GM10847 (cell line): ENCODE measurements around the gene SLC23A2.

Experiments
- POLR2A ChIP-seq: IDR thresholded peaks from 2 replicates; pipeline ENCODE4 v1.6.1; 2011; ENCODE audit not compliant: insufficient read length; ENCODE audit errors: extremely low read depth

The SLC23A2 gene

DNA sequence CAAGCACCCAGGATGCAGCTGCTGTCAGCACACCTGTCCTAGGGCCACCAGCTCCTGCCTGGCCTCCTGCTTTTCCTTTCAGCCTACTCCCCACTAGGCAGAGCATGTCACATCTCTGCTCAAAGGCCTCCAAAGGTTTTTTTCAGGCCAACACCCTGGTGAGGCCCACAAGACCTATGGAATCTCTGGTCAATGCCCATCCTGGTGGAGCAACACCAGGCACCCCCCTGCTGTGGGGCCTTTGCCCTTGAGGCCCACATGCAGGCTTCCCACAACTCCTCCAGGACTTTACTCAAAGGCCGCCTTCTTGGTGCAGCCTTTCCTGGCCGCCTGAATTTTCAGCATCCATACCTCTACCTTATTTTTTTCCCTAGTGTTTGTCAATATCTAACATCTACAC, 76.9 kb downstream of the SLC23A2 start:
- no peak for TF ChIP-seq POLR2A

DNA sequence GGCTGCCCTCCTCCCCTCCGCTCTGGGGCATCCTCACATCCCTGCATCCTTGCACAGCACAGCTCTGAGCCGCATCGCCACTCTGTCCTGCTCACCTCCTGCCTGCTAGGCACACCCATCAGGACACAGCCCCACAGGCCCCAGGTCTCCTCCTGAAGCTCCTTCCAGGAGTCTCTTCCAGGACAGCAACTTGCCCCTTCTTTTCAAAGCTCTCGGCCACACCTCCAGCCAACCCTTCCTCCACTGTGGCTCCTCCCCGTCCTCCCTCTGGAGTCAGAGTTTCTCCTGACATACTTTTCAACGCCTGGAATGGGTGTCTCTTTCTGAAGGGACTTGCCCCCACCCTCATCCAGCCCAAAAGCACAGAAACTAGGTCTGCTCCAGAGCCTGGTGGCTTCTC, 77.3 kb downstream of the SLC23A2 start:
- no peak for TF ChIP-seq POLR2A

DNA sequence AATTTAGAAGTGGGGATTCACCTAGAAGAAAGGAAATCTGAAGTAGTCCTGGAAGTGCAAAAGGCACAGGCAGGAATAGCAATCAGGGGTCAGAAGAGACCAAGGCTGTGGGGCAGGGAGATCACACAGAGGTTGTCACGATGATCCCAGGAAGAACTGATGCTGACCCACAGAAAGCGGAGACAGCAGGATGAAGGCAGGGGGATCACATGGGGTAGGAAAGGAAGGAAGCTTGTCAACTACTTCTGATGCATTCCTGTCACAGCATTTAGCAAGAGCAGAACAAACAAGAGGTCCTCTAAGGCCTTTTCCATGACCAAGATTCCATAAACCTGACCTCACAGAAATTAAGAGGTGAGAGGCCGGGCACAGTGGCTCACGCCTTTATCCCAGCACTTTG, 79.1 kb downstream of the SLC23A2 start:
- no peak for TF ChIP-seq POLR2A

DNA sequence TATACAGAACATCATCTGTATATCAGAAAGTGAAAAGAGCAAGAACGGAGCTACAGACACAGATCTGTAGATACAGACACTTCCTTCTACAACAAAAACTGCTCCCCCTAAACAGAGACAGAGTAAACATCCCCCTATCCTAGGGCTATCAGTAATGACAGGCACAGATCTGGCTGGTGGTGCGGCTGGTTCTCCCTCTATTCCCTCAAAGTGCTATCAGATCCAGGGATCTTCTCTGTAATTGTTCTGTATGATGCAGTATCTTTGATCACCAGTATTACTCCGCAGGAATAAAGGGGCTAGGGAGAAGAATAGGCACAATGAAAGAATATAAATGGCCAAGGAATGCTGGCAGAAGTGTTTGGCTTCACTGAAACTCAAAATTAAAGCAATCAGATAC, 80.7 kb downstream of the SLC23A2 start:
- TF ChIP-seq POLR2A, result no peak

DNA sequence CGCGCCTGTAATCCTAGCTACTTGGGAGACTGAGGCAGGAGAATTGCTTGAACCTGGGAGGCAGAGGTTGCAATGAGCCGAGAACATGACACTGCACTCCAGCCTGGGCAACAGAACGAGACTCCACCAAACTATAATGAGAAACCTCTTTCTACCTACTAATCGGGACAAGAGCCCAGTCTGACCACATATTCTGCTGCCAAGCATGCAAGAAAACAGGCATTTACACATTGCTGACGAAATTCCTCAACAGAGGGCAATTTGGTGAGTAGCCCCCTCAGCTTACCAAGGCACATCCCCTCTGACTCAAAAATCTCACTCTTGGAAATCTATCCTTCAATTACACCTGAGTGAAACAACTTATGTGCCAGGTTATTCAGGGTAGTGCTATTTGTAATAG, 81.2 kb downstream of the SLC23A2 start:
- no peak for TF ChIP-seq POLR2A

DNA sequence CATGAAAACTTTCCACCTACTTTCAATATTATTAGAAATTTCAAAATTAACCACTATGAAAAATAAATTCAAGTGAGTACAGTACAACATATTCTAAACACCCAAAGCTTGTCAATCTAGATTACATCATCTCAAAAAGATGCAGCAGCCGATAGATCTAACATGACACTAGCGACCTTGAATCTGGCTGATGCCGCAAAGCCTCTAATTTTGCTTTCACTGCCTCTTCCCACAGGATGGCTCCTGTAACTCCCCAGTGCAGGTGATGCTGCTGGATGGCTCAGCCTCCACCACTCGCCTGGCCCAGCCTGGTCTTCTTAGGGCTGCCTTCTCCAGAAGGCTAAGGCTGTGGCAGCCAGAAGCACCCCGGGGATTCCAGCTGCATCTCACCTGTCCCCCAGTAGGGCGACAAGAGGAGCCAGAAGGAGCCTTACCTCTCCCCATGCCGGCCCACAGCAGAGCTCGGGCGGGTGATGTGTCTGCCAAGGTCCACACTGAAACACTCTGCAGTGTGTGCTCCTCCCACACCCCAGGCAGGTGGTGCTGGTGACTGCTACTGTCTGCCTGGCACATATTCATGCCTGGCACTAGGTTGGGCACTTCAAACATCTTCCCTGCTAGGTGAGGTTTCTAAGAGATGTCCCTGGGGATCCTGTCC, 82.1 kb downstream of the SLC23A2 start:
- no peak for TF ChIP-seq POLR2A

DNA sequence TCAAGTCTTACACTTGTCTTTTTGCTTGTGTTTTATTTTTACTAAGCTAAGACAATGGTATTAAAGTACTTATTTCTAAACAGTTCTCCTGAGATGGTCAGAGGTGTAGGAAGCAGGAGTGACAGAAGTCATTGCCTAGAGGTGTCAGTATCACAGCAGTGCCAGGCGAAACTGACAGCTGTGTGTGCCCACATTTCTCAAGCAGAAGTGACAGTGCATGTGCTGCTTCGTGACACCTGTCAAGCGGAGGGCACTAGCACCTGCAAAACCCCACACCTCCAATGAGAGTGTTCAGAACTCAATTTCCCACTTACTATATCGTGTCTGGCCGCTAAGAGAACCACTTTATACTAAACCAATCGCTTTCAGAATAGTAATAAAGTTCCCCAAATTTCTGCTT, 82.8 kb downstream of the SLC23A2 start:
- TF ChIP-seq POLR2A, result no peak

DNA sequence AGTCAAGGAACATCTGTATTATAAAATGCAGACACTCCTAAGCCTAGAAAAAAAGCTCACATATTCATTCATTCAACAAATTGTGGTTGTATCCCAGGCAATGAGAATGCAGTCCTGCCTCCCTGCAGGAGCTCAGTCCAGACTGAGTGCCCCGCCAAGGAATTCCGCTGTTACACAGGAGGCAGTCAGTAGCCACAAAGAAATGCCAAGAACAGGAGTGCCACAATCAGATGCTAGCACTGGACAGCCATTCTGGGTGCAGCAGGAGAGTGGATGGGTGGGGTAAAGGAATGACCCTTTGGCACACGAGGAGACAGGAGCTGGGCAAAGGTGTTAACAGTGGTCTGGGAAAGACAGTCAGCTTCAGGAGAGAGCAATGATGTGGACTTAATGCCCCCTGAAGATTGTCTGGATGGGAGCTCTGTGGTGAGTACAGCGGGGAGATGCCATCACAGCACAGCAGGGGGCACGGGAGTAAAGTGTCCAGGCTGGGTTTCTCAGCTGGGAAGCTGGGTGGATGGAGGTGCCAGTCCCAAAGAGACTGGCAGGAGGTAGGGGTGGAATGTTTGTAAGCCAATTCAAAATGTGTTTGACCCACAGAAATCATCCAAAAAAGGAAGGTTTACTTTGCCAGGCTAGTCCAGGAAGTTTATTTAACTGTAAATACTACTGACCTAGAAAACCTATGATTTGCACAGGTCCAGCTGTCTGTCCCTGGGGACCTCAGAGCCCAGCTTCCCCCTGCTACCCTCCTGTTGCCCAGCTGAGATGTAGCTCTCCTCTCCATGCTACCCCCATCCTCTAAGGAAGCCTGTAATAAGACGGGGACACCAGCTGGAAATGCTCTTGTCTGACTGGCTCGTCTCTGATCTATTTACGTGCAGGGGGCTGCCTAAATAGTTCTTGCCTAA, 84.1 kb downstream of the SLC23A2 start:
- no peak for TF ChIP-seq POLR2A

DNA sequence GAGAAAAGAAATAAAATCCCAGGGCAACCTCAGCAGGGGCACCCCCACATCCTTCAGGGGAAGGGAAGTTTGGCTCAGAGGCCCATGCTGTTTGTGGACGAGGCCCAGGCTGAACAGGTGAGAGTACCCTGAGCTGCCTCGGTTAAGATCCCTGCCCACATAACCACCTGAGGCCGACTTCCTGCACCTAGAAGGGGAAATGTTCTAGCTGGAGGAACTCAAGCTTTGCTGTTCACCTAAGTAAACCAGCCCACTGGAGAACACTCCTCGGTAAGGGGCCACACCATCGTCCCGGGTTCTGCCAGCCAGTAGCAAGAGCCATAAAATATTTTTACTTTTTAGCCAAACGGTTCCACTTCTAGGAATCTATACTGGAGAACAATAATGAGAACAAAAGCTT, 88.2 kb downstream of the SLC23A2 start:
- TF ChIP-seq POLR2A, result no peak

DNA sequence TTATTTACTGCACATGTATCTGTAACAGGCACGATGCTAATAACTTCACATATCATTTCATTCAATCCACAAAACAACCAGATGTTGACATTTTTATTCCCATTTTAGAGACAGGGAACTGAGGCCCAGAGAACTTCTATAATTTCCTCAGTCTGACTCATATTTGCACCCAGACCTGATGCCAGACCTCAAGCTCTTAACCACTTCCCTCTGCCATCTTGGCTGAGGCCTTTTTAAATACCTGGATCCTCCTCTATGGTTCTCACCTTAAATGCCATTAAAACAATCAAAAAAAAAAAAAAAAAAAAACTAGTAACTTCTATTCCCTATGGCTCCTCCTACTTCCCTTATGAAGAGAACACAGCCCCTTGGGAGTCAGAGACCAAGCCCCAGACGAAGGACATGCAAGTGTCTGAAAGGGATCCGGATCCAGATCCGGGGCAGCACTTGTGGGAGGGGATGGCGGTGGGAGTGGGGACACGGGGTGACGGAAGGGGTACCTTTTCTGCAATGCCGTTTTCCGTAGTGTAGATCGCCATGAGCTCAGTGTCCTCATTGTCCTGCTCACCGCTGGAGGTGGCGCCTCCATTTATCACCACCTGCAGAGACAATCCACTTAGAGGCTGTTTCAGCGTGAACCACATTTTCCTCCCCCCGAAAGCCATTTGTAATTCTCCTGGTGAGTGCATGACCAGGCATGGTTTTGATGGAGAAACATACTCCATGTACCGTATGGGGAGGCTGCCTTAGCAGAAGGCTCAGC, 88.7 kb downstream of the SLC23A2 start:
- no peak for TF ChIP-seq POLR2A

DNA sequence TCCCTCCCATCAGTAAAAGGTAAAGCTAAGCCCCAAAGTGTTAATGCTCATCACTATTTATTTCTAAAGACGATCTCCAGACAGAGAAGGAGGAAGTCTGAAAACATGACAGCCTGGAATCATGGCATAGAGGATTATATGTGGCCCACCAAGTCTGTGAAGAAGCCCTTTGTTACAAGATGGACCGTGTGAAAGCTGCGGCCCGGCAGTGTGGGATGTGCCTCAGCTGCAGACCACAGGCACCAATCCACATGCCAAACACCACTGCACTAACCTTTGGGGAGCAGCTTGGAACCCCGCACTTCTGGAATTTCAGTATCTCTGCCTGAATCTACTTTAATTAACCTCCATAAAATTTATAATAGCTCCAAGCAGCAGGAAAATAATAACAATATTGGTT, 90.4 kb downstream of the SLC23A2 start:
- no peak for TF ChIP-seq POLR2A

DNA sequence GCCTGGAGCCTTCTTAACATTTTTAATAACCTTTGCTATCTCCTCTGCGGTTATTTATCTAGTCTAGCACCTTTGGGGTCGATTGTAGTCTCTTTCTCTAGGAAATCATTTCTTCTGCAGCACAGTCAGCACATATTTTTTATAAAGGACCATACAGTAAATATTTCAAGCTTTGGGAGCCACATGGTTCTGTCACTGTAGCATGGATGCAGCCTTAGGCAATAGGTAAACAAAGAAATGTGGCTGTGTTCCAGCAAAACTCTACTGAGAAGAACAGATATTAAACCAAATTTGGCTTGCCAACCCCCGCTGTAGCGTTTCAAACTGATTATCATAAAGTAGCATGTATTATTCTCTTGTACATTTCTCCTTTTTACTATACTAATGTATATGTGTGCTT, 95.7 kb downstream of the SLC23A2 start:
- TF ChIP-seq POLR2A, result no peak

DNA sequence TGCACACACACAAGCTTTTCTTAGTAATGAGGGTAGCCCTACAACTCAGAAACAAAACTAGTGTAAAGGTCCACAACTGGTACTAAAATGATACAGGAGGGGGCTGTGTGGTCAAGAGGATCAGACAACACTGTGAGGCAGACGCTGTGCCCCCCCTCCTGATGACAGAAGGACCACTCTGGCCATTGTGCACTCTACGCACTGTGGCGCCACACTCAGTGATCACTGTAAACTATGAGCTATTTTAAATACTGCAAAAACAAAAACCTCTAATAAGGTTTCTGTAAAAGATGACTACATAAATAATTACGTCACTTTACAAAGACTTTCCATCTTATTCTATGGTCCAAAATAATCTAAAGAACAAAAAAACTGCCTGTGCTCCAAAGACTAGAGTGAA, 96.1 kb downstream of the SLC23A2 start:
- no peak for TF ChIP-seq POLR2A

DNA sequence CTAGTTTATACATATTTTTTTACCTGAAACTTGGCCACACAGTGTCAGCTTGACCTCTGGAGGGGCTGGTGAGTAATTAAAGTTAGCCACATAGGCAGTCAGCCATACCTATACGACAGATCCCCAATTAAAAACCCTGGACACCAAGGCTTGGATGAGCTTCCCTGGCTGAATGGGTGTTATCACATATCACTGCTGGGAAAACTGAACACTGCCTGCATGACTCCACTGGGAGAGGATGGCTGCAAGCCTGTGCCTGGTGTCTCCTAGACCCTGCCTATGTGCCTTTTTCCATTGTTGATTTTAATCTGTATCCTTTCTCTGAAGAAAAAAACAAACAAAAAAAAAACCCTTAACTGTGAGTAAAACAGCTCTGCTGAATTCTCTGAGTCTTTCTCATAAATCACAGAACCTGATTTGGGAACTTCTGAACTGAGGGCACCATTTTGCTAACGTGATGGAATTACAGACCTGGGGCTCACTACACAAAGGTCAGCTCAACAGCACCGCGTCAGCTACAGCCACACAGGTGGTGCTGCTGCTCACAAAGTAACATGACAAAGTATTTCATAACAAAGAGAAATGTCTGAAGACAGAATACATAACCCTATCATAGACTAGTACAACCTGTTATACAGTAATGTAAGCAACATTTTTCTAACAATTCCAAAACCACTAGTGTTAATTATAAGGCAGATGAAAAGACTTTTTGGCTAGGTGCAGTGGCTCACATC, 97.0 kb downstream of the SLC23A2 start:
- no peak for TF ChIP-seq POLR2A

DNA sequence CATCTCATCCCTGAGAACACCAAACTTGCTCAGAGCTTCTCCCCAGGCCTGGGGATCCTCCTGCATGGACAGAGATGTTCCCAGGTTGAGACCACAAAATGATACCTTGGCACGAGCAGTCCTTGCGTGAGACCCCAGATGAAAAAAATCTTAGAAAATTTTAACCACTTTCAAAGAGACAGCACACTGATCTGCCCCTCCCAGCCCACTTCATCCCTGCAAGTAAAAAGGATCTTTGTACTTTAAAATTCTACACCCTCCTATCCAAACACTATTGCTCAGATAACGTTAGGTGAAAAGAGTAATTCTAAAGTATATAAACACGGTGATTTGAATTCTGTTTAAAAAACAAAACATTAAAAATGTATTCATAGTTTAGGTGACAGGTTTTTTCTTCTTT, 98.5 kb downstream of the SLC23A2 start:
- no peak for TF ChIP-seq POLR2A

DNA sequence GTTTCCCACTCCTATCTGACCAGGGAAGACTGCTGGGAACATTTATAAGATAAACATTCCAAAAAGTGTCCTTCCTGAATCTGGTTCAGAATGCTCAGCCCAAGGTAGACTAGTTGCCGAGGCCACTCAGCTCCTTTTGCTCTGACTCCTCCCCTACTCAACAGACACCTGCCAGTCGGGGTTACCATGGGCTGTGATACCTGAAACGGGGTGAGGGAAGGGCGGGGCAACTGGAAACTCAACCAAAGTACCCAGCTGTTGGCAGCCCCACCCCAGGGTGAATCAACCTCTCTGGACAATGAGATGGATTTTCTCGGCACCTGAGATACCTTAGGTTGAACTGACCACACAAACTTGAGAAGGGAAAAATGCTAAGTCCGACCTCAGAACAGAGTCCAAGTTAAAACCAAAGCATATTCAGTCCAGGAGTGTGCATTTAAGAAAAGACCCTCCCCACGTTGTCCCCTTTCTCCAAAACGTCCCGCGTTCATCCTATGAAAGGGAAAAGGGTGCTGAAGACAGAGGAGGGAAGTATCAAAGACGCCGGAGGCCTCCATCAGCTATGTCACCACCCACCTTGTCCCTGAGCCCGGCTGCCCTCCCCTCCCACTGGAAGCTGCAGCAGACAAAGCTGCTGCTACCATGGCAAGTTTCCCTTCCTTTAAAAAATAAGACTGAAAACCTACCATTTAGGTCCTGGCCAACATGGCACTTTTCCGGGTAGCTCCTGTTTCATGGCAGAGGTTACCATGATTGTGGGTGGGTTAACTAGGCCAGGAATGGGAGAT, 100.1 kb downstream of the SLC23A2 start:
- no peak for TF ChIP-seq POLR2A
